ENCODE data around the gene LRMDA. TPM values are rescaled to one million over a fixed set of nuclear protein-coding genes. Genes with fewer than 3 reads are reported as not detected.

Gene LRMDA
- total RNA-seq, 2 experiments from 2014 or later = not detected

DNA sequence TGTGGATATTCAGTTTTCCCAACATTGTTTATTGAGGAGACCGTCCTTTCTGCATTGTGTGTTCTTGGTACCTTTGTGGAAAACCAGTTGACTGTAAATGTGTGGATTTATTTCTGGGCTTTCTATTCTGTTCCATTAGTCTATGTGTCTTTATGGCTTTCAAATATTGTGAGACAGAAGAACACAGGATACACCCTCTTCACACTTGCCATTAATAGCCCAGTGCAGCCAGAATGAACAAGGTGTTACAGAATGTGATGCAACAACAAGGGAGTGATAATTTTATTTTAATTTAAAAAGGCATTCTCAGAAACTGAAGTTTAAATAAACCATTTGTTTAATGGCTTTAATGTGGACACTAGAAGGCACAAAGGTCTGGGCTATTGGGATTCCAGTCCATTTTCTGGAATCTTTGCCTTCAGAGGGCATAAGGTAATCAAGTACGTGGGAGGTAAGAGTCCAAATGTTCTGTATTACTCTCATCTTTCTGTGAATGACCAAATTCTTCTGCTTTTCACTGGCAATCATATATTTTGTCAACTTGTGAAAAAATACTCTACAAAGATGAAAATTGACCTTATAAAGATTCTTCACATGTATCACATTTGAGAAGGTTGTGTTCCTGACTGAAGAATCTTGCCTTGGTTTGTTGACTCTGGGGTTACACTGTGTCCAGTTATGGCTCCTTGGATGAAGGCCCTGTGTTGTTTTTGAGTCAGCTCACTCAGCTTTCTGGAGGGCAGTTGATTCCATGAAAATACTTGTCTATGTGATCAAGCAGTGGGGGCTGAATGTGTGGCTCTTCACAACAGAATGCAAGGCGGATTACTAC lies 962.7 kb downstream of the LRMDA start:
- Histone ChIP-seq H2AFZ (ENCODE audit: low read length) (no peak overlapping the region), H3K36me3 (ENCODE audit: insufficient read depth, low read length) (no peaks in the 10 kb centered on the region), H3K27ac (ENCODE audit: low read depth, low read length, poor library complexity, severe bottlenecking) (no peak overlapping the region), H3K79me2 (ENCODE audit: insufficient read depth, low read depth, low read length) (no peaks in the 10 kb centered on the region), H3K4me2 (ENCODE audit: low read length) (no peak overlapping the region), H3K4me3 (ENCODE audit: low read depth, low read length, poor library complexity, severe bottlenecking) (no peak overlapping the region), H3K9me3 (ENCODE audit: low read length) (no peaks in the 10 kb centered on the region), H3K9me2 (ENCODE audit: insufficient read depth, low read length) (no peaks in the 10 kb centered on the region), H4K20me1 (ENCODE audit: insufficient read depth, low read length) (no peaks in the 10 kb centered on the region), H3K4me1 (ENCODE audit: insufficient read depth, low read length, poor library complexity, severe bottlenecking) (no peaks in the 10 kb centered on the region)
- intact Hi-C loops (cut with micrococcal nuclease; ENCODE audit: unreplicated experiment) = no loop called here
- ChIA-PET POLR2A (no interaction called here), CTCF (ENCODE audit: unreplicated experiment) (no interaction called here)
- TF ChIP-seq, protein P1, sequence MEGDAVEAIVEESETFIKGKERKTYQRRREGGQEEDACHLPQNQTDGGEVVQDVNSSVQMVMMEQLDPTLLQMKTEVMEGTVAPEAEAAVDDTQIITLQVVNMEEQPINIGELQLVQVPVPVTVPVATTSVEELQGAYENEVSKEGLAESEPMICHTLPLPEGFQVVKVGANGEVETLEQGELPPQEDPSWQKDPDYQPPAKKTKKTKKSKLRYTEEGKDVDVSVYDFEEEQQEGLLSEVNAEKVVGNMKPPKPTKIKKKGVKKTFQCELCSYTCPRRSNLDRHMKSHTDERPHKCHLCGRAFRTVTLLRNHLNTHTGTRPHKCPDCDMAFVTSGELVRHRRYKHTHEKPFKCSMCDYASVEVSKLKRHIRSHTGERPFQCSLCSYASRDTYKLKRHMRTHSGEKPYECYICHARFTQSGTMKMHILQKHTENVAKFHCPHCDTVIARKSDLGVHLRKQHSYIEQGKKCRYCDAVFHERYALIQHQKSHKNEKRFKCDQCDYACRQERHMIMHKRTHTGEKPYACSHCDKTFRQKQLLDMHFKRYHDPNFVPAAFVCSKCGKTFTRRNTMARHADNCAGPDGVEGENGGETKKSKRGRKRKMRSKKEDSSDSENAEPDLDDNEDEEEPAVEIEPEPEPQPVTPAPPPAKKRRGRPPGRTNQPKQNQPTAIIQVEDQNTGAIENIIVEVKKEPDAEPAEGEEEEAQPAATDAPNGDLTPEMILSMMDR (conservative IDR thresholded peaks at IDR 0.05; ENCODE audit: low read length) = no peak
- TF ChIP-seq EZH2phosphoT487 (IDR thresholded peaks at IDR 0.05; ENCODE audit: borderline replicate concordance, low read depth, low read length) = no peak
- no TSS peak for BruUV-seq (replicated peaks)
- DNase-seq (ENCODE audit: low spot score) = no peak

DNA sequence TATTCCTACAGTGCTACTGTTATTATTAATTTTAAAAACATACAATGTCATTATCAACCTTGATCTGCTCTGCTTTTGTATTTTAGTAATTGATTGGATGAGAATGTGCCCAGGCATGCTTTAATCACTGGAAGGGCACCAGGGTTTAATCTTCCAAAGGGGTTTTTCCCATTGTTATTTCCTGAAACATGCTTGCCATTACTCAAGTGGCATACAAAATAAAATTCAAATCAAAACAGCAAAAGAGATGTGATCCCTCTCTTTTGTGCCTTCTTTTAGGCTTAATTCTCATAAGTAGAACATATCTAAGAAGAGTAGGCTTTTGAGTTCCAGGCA lies 963.3 kb downstream of the LRMDA start:
- POLR2A ChIA-PET = no interaction called here
- no peaks in the 10 kb centered on the region for H3K9me2 ChIP-seq (ENCODE audit: insufficient read depth, low read length)
- H3K4me2 ChIP-seq (ENCODE audit: low read length) = no peak overlapping the region
- TF ChIP-seq, protein P1 (conservative IDR thresholded peaks at IDR 0.05; ENCODE audit: low read length) = no peak
- no peak for TF ChIP-seq EZH2phosphoT487 (IDR thresholded peaks at IDR 0.05; ENCODE audit: borderline replicate concordance, low read depth, low read length)
- intact Hi-C loops (cut with micrococcal nuclease; ENCODE audit: unreplicated experiment) = no loop called here
- no peaks in the 10 kb centered on the region for H3K79me2 ChIP-seq (ENCODE audit: insufficient read depth, low read depth, low read length)
- no peaks in the 10 kb centered on the region for H4K20me1 ChIP-seq (ENCODE audit: insufficient read depth, low read length)
- CTCF ChIA-PET (ENCODE audit: unreplicated experiment) = no interaction called here
- H3K27ac ChIP-seq (ENCODE audit: low read depth, low read length, poor library complexity, severe bottlenecking) = no peak overlapping the region
- no peaks in the 10 kb centered on the region for H3K36me3 ChIP-seq (ENCODE audit: insufficient read depth, low read length)
- H2AFZ ChIP-seq (ENCODE audit: low read length) = no peak overlapping the region
- BruUV-seq (replicated peaks) = no TSS peak
- no peak overlapping the region for H3K4me3 ChIP-seq (ENCODE audit: low read depth, low read length, poor library complexity, severe bottlenecking)
- no peaks in the 10 kb centered on the region for H3K4me1 ChIP-seq (ENCODE audit: insufficient read depth, low read length, poor library complexity, severe bottlenecking)
- no peaks in the 10 kb centered on the region for H3K9me3 ChIP-seq (ENCODE audit: low read length)
- DNase-seq (ENCODE audit: low spot score) = no peak

DNA sequence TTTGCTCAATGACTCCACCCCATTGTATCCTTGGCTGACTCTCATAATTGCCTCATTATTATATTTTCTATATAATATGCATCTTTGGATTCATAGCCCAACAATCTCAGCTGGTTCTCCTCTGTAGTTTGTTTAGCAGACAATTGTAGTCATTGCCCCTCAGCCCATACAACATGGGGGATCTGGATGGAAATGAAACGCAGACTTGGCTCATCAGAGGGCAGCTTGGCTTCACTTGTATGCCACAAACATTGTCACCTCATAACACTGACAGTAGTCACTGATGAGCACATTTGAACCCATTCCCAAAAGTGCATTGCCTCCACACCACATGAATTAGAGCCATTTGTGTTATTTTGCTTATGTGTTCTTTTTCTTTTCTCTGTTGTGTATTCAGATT lies 963.8 kb downstream of the LRMDA start:
- H3K36me3 ChIP-seq (ENCODE audit: insufficient read depth, low read length) = no peaks in the 10 kb centered on the region
- no peak overlapping the region for H2AFZ ChIP-seq (ENCODE audit: low read length)
- H3K9me2 ChIP-seq (ENCODE audit: insufficient read depth, low read length) = no peaks in the 10 kb centered on the region
- CTCF ChIA-PET (ENCODE audit: unreplicated experiment) = interaction anchor here (0.5 kb wide), 1 partner anchor 155 kb away, joined by 7 read pairs; no protein-coding TSS in a partner anchor
- H3K4me3 ChIP-seq (ENCODE audit: low read depth, low read length, poor library complexity, severe bottlenecking) = no peak overlapping the region
- TF ChIP-seq, protein P1 (conservative IDR thresholded peaks at IDR 0.05; ENCODE audit: low read length) = no peak
- TF ChIP-seq EZH2phosphoT487 (IDR thresholded peaks at IDR 0.05; ENCODE audit: borderline replicate concordance, low read depth, low read length) = no peak
- no peaks in the 10 kb centered on the region for H3K9me3 ChIP-seq (ENCODE audit: low read length)
- intact Hi-C loops (cut with micrococcal nuclease; ENCODE audit: unreplicated experiment) = no loop called here
- POLR2A ChIA-PET = no interaction called here
- no peak overlapping the region for H3K27ac ChIP-seq (ENCODE audit: low read depth, low read length, poor library complexity, severe bottlenecking)
- DNase-seq (ENCODE audit: low spot score) = no peak
- no peaks in the 10 kb centered on the region for H4K20me1 ChIP-seq (ENCODE audit: insufficient read depth, low read length)
- H3K4me1 ChIP-seq (ENCODE audit: insufficient read depth, low read length, poor library complexity, severe bottlenecking) = no peaks in the 10 kb centered on the region
- no peak overlapping the region for H3K4me2 ChIP-seq (ENCODE audit: low read length)
- no TSS peak for BruUV-seq (replicated peaks)
- no peaks in the 10 kb centered on the region for H3K79me2 ChIP-seq (ENCODE audit: insufficient read depth, low read depth, low read length)

All from OCI-LY7 (cell line).